Mesodermal cell (in vitro differentiated cells): Measurements from ENCODE around the gene ARHGEF25.

Source experiments
- H3K27ac ChIP-seq: 2 replicates; pipeline ENCODE4 v1.7.0; 2013; ENCODE audit warnings: mild to moderate bottlenecking, low read depth, low read length, moderate library complexity; ENCODE audit not compliant: severe bottlenecking
- H3K36me3 ChIP-seq: 2 replicates; pipeline ENCODE4 v1.7.1; 2013; ENCODE audit warnings: mild to moderate bottlenecking, low read length, moderate library complexity; ENCODE audit not compliant: control insufficient read depth, insufficient read depth
- H3K4me1 ChIP-seq: one replicate; pipeline ENCODE4 v1.7.1; 2013; ENCODE audit warnings: mild to moderate bottlenecking, low read length; ENCODE audit not compliant: insufficient read depth, control insufficient read depth, poor library complexity, severe bottlenecking
- H3K4me3 ChIP-seq: 2 replicates; pipeline ENCODE4 v1.7.0; 2013; ENCODE audit warnings: low read length, control low read depth, mild to moderate bottlenecking; ENCODE audit not compliant: insufficient read depth, poor library complexity, severe bottlenecking; ENCODE audit errors: extremely low read depth
- H3K9me3 ChIP-seq: 2 replicates; pipeline ENCODE4 v1.7.1; 2013; ENCODE audit warnings: mild to moderate bottlenecking, low read length, moderate library complexity; ENCODE audit not compliant: control insufficient read depth
- WGBS, 2 experiments: methylation state at CpG; one replicate each; pipeline ENCODE4 v1.1.5; 2013; ENCODE audit warnings: missing lambda C conversion rate in 2 of 2; ENCODE audit not compliant: insufficient coverage in 2 of 2; 5-methylcytosine and 5-hydroxymethylcytosine counted together

The ARHGEF25 gene

GRCh38 chr12:57577981-57578758 lies 33.1 kb upstream of the ARHGEF25 start:
- no peaks in the 10 kb centered on the region for H3K36me3 ChIP-seq
- WGBS, 2 experiments: 92 to 93% methylated on average over 10 of the region's 12 CpGs
- no peak overlapping the region for H3K4me3 ChIP-seq
- H3K9me3 ChIP-seq: no peaks in the 10 kb centered on the region
- no peak overlapping the region for H3K27ac ChIP-seq
- no peaks in the 10 kb centered on the region for H3K4me1 ChIP-seq

GRCh38 chr12:57579011-57579410 lies 32.2 kb upstream of the ARHGEF25 start:
- Histone ChIP-seq H3K36me3 (no peaks in the 10 kb centered on the region), H3K9me3 (no peaks in the 10 kb centered on the region), H3K4me3 (no peak overlapping the region), H3K27ac (no peak overlapping the region), H3K4me1 (no peaks in the 10 kb centered on the region)
- WGBS, 2 experiments: 92 to 100% methylated on average over 1 to 2 of the region's 2 CpGs

GRCh38 chr12:57579677-57580465 lies 31.4 kb upstream of the ARHGEF25 start:
- Histone ChIP-seq H3K4me3 (no peak overlapping the region), H3K4me1 (no peaks in the 10 kb centered on the region), H3K9me3 (no peaks in the 10 kb centered on the region), H3K27ac (no peak overlapping the region), H3K36me3 (no peaks in the 10 kb centered on the region)
- 81 to 93% methylated on average over 3 of the region's 8 CpGs for WGBS, 2 experiments

GRCh38 chr12:57580466-57580795 lies 30.8 kb upstream of the ARHGEF25 start:
- Histone ChIP-seq H3K4me3 (no peak overlapping the region), H3K4me1 (no peaks in the 10 kb centered on the region), H3K36me3 (no peaks in the 10 kb centered on the region), H3K9me3 (no peaks in the 10 kb centered on the region), H3K27ac (no peak overlapping the region)
- WGBS, 2 experiments: 82 to 84% methylated on average over 1 to 2 of the region's 4 CpGs

- Histone ChIP-seq H3K4me1 (no peaks in the 10 kb centered on the region), H3K27ac (no peak overlapping the region), H3K4me3 (no peak overlapping the region), H3K9me3 (no peaks in the 10 kb centered on the region), H3K36me3 (no peaks in the 10 kb centered on the region)
- WGBS, 2 experiments: no CpG with 5 or more reads among the region's 1 CpG
These were observed 29.4 kb upstream of the ARHGEF25 start for GRCh38 chr12:57581802-57582201.

GRCh38 chr12:57582440-57582839 lies 28.8 kb upstream of the ARHGEF25 start:
- Histone ChIP-seq H3K36me3 (no peaks in the 10 kb centered on the region), H3K9me3 (no peaks in the 10 kb centered on the region), H3K4me1 (no peaks in the 10 kb centered on the region), H3K27ac (no peak overlapping the region), H3K4me3 (no peak overlapping the region)
- no CpG with 5 or more reads among the region's 1 CpG for WGBS, 2 experiments

- no peaks in the 10 kb centered on the region for H3K36me3 ChIP-seq
- H3K9me3 ChIP-seq: no peaks in the 10 kb centered on the region
- no peak overlapping the region for H3K4me3 ChIP-seq
- H3K4me1 ChIP-seq: no peaks in the 10 kb centered on the region
- no peak overlapping the region for H3K27ac ChIP-seq
- WGBS, 2 experiments: 67 to 68% methylated on average over 10 to 12 of the region's 13 CpGs
These were observed 28.0 kb upstream of the ARHGEF25 start for GRCh38 chr12:57583008-57583831.

- no peaks in the 10 kb centered on the region for H3K4me1 ChIP-seq
- no peak overlapping the region for H3K27ac ChIP-seq
- no peak overlapping the region for H3K4me3 ChIP-seq
- no peaks in the 10 kb centered on the region for H3K9me3 ChIP-seq
- WGBS, 2 experiments: no CpG with 5 or more reads among the region's 2 CpGs
- no peaks in the 10 kb centered on the region for H3K36me3 ChIP-seq
These were observed 27.2 kb upstream of the ARHGEF25 start for GRCh38 chr12:57584050-57584449.

GRCh38 chr12:57584690-57585089 lies 26.5 kb upstream of the ARHGEF25 start:
- Histone ChIP-seq H3K9me3 (no peaks in the 10 kb centered on the region), H3K4me3 (no peak overlapping the region), H3K4me1 (no peaks in the 10 kb centered on the region), H3K36me3 (no peaks in the 10 kb centered on the region), H3K27ac (no peak overlapping the region)

- Histone ChIP-seq H3K27ac (no peak overlapping the region), H3K9me3 (no peaks in the 10 kb centered on the region)
- 75 to 92% methylated on average over 1 of the region's 2 CpGs for WGBS, 2 experiments
These were observed 26.1 kb upstream of the ARHGEF25 start for GRCh38 chr12:57585156-57585555.

More at GRCh38 chr12:57585156-57585555, 26.1 kb upstream of the ARHGEF25 start:
- no peaks in the 10 kb centered on the region for H3K36me3 ChIP-seq
- no peak overlapping the region for H3K4me3 ChIP-seq
- no peaks in the 10 kb centered on the region for H3K4me1 ChIP-seq
